Putamen (tissue), 1 donor: Measurements from ENCODE around the gene CYB5A.

Source experiments
- DNase-seq: peaks from one replicate; pipeline ENCODE4 v3.0.0-alpha.2; 2016; ENCODE audit warnings: low spot score

The CYB5A gene

DNA sequence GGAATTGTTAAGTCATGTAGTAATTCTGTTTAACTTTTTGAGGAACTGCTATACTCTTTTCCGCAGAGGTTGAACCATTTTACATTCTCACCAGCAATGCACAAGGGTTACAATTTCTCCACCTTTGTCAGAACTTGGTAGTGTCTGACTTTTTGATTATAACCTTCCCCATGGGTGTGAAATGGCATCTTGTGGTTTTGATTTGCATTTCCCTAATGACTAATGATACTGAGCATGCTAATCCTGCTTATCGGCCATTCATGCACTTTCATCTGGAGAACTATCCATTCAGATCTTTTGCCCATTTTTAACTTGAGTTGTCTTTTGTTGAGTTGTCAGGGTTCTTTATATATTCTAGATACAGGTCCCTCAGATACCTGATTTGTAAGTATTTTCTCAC lies 47.2 kb downstream of the CYB5A start:
- no peak for DNase-seq

DNA sequence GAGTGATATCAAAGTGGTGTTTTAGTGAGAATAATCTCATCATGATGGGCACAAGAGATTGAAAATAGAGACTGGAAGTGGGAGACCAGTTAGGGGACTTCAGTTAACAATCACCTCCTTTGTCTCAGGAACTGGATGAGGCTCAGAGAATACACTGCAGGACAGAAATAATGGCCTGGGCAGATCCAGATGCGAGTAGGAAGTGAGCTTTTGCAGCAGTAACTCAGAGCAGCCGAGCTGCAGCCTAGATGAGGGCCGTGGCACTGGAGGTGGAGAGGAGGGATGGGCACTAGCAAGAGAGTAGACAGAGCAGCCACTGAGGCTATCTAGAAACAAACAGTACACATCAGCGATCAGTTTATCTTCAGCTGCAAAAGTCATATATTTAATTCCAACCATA lies 48.6 kb downstream of the CYB5A start:
- DNase-seq: no peak

DNA sequence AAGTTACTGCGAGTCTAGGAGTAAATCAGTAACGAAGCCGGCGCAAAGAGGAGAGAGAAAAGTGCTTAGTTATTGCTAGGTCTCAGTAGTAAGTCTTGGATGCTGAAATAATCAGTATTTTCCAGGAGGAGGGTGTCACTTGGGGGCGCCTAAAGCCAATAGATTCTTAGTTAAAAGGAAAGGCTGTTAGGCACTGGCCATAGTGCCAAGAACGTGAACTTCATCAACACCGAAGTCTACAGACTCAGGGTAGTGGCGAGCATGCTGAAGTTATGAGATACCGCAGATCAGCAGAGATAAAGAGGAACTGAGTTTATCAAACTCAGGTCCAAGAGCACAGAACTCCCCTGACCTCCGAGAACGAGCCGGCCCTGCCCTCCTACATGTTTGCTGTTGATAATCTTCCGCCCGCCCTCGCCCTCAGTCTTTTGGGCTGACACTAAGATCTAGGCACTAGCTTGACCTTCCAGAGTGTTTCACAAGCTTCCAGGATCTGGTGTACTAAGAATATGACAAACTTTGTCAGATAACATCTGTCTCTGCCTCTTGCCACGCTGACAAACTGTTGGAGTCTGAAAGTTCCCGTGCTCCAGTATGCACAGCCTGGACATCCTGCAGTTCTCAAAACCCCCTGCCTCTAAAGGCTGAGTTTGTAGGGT lies 49.2 kb downstream of the CYB5A start:
- no peak for DNase-seq

DNA sequence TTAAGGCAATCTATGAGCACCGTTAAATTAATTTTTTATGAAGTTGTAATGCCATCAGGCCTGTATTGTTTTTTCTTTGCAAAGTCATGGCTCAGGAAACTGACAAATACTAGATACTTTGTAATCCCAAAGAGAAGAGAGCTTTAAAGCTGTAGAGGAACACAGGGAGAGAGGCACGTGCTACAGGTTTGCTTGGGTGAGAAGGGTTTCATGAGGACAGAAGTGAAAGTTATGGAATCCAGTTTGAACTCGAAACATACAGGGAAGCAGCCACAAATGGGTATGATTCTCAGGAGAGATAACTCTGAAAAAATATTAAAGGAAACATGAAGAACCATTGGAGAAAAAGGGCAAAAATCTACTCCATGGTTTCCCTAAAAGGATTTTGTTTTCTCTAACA lies 49.8 kb downstream of the CYB5A start:
- DNase-seq: no peak

DNA sequence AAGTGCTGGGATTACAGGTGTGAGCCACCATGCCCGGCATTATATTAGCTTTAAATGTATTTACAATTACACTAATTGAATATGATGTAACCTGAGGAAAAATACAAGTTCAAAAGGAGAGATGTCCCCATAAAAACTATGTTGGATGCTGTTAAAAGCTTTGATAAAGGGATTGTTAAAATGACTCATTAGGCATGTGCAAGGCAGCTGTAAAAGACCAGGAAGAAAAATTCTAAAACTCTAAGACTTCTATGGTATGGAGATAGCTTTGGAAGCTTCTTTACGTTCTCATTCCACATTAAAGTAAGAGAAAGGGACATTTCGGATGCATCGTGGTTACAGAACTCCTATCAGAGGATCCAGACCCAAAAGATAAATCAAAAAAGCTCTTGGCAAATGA lies 50.3 kb downstream of the CYB5A start:
- DNase-seq: no peak

DNA sequence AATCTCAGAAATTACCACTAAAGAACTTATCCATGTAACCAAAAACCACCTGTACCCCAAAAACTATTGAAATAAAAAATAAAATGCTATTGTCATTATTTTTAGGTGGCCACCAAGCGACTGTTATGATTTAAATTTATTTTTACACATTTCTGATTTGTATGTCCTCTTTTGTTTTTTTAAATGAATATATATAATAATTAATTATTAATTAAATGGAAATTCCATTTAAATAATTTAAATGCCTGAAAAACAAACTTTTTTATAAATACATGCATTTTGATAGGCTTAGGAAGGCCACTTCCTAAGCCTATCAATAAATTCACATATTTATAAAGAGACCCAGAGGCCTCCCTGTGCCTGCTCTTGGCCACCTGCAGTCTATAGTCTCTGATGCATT lies 52.2 kb downstream of the CYB5A start:
- DNase-seq: no peak

DNA sequence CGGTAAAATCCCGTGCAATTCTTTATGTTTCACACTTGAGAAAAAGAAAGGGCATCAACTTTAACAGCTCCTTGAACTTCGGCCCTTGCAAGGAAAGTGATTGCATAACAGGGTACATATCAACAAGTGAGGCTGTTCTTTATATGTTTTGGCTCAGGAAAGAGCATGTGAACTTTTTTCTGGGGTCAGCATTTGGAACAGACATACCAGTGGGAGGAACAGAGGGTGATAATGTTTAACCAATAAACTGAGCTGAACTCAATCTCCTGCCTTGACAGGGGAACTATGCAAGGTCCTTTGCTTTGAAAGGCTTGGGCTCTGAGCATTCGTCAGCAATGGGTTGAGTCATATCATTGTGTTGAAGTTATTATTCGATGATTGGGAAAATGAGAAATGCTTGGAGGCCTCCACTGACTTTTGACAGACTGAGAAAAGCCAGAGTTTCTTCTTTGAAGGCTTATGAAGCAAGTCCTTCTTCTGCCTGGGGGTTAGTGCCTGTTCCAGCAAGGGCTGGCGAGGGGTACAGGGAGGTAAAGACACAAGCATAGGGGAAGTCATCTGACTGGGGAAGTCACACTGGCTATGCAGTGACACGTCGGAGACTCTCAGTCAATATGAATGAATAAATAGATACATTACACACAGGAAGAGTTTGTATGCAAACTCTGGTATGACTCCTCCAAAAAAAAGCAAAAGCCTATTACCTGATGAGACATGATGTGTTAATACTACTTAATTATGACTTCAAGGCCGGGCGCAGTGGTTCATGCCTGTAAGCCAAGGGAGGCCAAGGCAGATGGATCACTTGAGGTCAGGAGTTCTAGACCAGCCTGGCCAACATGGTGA lies 57.2 kb downstream of the CYB5A start:
- no peak for DNase-seq

DNA sequence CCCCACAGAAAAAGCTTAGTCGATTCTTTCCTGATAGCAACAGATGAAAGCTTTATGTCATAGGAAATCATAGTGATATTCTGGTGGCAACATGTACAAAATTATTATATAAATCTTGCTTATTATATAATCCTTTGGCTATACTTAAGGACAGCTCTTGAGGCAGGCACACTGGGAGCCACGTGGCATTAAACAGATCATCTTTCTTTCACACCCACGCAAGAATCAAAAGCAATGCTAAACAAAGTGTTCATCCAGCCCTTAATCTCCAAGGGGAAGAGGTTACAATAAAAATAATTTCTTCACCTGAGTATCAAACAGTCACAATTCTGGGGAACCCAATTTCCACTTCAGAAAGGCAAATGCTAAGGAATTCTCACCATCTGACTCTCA lies 57.8 kb downstream of the CYB5A start:
- DNase-seq: no peak

DNA sequence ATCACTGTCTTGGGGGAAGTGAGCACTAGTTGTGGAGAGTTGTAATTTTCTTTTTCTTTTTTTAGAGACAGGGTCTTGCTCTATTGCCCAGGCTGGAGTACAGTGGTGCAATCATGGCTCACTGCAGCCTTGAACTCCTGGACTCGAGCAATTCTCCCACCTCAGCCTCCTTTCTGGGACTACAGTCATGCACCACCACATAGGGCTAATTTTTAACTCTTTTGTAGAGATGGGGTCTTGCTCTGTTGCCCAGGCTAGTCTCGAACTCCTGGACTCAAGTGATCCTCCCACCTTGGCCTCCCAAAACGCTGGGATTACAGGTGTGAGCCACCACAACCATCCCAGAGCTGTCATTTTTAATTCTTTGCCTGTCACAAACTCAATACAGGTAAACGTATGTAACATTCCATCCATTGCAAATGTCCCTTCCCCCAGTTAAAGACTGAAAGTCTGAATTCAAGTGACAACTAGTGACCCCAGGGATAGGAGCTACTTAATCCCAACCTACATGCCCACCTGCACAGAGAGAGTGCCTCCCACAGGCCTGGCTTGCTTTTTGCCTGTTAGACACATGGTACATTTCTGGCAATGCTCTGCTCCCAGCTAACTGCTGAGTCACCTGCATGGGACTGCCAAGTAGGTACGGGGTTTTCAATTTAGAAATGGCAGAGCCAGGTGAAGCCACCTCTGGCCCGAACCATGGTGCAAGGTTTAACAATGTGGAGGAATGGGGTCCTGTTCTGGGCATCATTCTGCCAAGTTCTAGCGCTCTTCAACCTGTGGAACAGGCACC lies 60.6 kb downstream of the CYB5A start:
- DNase-seq: no peak

DNA sequence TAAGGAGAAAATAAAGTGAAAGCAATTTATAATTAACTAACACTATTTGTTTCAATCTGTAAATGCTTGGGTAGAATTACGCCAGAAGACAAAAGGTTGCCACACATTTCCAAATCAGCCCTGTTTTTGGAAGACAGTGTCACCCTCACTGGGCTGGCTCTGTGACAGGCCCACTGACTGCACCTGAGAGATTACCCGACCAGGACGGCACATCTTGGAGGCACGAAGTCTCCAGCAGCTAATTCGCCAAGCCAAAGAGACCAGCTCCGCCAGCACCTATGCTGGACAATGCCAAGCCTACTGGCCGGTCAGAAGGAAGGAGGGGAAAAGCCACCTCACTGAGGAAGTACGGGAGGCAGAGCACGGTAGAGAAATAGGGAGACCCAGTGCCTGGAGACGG lies 61.9 kb downstream of the CYB5A start:
- DNase-seq: no peak

DNA sequence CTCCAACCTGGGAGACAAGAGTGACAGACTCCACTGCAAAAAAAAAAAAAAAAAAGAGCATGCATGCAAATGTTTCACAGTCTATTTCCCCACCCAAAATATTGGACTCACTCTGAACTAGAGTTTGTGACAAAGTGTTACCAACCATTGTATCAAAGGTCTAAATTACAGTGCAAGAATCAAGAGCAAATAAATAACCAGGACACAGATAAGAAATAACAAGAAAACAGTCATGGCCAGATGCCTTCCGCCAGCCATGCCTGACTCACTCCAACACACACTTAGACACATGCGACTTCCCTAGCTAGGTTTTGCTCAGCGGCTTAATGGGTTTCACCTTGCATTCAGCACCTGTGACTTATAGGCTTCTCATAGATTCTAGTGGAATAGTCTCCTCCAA lies 62.8 kb downstream of the CYB5A start:
- no peak for DNase-seq

DNA sequence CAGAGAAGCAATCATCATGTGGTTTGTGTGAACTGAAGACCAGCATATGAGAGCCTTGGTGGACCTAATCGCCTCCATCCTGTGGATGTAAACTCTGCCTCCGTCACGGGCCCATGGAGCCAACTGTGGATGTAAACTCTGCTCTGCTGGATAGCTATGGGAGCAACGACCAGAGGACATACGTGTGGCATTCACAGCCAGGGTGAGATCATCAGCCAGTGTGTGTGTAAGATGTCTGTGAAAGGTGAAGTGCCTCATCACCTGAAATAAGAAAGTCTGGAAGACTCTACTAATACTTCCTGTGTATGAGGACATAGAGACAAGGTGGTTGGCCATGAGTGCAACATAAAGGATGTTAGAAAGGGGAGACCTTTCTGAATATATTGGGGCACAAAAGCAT lies 63.5 kb downstream of the CYB5A start:
- DNase-seq: no peak

DNA sequence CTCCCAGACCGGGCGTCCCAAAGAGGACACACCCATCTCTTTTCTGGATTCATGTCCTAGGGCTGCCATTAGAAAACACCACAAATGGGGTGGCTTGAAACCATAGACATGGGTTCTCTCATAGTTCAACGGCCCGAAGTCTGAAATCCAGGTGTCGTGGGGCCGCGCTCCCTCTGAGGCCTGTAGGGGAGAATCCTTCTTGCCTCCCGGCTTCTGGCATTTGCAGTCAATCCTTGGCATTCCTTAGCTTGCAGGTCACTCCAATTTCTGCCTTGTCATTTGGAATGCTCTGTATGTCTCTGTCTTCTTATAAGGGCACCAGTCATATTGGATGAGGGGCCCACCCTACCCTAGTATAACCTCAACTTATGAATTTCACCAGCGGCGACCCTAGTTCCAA lies 65.1 kb downstream of the CYB5A start:
- no peak for DNase-seq

DNA sequence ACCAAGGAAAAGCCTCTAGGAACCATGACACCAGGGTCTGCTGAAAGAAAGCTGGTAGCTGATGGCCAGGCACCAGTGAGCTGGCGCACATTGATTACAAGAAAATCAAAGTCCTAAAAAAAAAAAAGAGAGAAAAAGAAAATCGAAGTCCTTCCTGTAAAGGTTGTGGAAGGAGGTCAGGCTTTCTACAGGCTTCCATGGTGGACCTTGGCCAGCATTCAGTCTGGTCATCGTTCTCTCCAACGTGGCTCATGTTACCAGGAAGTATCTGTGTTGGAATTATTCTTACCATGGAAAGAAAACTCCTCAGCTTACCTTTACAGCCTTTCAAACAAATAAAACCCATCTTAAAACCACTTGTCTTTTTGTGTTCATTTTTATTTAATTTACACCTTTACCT lies 65.6 kb downstream of the CYB5A start:
- DNase-seq: no peak

DNA sequence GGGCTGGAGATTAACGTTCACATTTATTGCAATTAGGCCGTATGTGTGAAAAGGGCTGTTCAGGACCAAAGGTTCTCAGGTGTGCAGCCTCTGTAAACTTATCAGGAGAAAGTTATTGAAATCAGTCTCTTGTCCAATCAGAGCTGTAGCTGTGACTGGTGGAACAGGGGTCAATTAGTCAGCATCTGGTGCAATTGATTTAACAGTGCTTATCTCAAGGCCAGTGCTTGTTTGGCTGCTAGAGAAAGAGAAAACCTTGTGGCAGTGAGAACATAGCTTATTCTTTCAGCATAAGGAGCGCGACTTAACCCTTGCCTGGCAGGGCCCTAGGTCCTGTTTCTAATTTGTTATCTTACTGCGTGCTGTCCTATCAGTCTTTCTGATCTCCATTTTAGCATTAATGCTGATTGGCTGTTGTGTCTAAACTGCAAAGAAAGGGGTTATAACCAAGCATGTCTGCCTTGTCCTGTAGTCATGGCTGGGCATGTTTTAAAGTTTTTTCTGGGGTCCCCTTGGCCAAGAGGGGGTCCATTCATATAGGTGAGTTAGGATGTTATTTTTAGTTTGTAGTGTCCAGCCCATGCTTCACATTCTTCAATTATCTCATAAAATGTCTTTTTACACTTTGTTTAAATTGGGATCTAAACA lies 66.4 kb downstream of the CYB5A start:
- DNase-seq: no peak

DNA sequence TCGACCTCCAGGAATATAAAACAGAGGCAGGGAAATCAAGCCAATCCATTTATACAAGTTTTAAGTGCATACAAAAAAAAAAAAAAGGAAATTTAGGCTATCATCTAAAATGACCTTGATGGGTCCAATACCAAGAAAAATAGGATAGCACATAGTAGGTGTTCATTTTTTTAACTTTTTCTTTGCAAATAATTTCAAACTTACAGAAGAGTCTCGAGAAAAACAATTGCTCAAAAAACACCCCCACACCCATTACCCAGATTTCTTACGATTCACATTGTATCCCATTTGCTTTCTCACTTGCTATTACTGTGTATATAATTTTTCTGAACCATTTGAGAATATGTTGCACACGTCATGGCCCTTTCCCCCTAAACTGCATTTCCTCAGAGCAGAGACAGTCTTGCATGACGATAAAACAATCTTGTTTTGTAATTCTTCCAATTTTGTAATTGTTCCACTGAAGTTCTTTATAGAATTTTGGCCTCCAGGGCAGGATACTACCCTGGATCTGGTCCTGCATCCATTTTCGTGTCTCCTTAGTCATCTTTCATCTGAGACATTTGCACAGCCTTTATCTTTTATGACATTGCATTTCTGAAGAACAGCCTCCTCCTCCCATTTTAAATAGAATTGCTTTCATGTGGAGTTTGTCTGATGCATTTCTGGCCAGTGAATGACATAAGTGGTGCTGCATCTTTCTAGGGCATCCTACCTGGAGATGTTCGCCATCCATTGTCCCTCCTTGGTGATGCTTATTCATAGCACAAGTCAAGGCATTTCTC lies 68.9 kb downstream of the CYB5A start:
- DNase-seq: no peak

DNA sequence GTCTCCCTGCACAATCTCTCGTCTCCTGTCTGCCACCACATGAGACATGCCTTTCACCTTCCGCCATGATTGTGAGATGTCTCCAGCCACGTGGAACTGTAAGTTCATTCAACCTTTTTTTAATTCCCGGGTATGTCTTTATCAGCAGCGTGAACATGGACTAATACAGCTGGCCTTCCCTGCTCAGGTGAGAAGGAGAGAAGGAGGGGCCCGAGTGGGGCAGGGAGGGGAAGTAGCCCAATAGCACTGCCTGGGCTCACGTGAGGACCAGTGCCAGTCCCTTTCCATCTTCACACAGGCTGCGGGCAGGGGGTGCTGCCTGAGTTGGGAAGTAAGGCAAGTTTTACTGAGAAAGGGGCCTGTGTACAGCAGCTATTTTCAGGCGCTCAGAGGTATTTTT lies 70.7 kb downstream of the CYB5A start:
- DNase-seq: no peak

DNA sequence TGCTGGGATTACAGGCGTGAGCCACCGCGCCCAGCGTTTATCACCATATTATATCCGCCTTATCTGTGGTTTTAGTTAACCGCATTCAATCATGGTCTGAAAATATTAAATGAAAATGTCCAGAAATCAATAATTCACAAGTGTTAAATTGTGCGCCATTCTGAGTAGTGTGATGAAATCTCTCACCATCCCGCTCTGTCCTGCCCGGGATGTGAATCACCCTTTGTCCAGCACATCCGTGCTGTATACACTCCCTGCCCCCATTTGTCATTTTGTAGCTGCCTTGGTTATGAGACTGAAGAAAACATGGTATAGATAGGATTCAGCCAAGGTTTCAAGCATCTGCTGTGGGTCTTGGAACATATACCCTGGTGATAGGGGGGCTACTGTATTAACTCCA lies 72.7 kb downstream of the CYB5A start:
- no peak for DNase-seq

DNA sequence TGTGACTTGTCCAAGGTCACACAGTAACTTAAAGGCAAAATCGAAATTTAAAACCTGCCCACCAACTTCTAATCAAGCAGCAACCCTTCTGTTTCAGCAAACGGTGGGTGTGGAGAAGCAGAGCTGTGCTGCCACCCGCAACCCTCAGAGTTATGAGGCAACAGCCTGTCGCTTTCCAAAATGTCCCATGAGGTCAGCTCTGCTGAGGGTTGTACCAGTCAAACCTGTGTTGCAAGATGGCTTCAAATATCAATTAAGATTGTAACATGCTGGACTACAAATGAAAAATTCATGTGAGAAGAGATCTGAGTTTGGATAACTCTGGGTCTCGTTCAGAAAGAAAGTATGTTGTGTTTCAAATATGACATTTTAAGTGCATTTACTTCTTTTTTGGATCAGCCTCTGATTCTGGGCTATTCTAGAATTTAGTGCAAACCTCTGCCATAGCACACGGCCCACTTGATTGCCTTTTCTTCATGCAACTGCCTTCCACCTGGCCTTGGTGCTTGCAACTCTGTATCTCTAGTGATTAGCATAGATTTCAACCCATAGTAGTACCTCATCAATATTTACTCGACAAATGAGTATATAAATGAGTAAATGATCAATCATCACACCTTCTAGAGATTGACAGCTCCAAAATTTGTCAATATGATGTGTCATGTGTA lies 74.2 kb downstream of the CYB5A start:
- DNase-seq: no peak

DNA sequence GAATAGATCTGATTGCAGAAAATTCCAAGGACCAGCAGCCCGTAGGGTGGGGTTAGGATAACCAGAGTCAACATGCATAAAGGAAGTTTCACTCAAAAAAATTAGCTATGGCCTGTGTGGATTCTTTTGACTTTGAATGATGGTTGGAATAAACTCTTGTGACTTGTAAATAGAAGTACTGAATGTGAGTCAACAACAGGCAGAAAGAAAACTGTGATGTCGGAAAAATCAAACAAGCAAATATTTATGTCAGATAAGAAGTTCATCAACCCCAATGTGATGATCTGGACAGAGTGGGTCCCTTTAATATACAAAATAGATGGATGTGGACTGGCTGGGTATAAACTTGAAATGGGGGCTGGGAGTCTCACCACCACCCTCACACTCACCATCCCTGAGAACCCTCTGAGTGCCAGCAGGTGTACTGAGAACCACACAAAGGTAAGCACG lies 75.1 kb downstream of the CYB5A start:
- DNase-seq: no peak

DNA sequence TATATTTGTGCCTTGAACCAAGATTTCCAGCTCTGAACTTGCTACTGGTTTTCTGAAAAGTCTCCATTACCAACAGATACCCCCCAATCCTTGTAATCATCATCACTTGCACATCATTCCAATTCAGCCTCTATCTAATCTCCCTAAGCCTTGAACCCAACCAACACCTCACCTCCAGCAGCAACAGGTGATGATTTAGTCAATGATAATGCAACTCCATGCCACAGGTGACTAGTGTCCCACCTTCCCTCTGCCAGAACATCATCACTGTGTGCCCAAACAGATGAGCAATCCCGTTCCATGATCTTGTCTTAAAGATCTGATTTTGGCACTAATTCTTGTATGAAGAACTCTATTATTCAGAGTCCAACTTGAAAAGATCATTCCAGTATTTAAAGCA lies 75.9 kb downstream of the CYB5A start:
- DNase-seq: no peak
